Suprapubic skin (tissue), 4 donors: ENCODE results near the gene GBF1. TPM values are rescaled to one million over a fixed set of nuclear protein-coding genes. Genes with fewer than 3 reads are reported as not detected.

Experiments used
- DNase-seq, 2 donors: peaks; one replicate each; pipeline ENCODE4 v3.0.0-alpha.2; 2019; ENCODE audit warnings: low spot score in 2 of 2
- H3K27ac ChIP-seq: fragments of 200-600 bp; sonication (generic); one replicate; pipeline ENCODE4 v1.5.1; 2019
- H3K27me3 ChIP-seq: fragments of 200-600 bp; sonication (generic); one replicate; pipeline ENCODE4 v1.5.1; 2019
- H3K36me3 ChIP-seq: fragments of 200-600 bp; sonication (generic); one replicate; pipeline ENCODE4 v1.5.1; 2019
- H3K4me1 ChIP-seq: fragments of 200-600 bp; sonication (generic); one replicate; pipeline ENCODE4 v1.5.1; 2019
- H3K4me3 ChIP-seq: fragments of 200-600 bp; sonication (generic); one replicate; pipeline ENCODE4 v1.5.1; 2019; ENCODE audit warnings: mild to moderate bottlenecking
- H3K9me3 ChIP-seq: fragments of 200-600 bp; sonication (generic); one replicate; pipeline ENCODE4 v1.5.1; 2019
- EP300 ChIP-seq: sonication (generic); formaldehyde crosslinking; IDR thresholded peaks from one replicate; pipeline ENCODE4 v1.6.1; 2017; ENCODE audit warnings: antibody characterized with exemption
- POLR2A ChIP-seq, 2 donors: fragments of 450-650 bp; IDR thresholded peaks; one replicate each; pipeline ENCODE4 v1.6.1; 2017; ENCODE audit warnings: antibody characterized with exemption in 2 of 2, mild to moderate bottlenecking in 2 of 2, moderate library complexity in 2 of 2
- POLR2AphosphoS5 ChIP-seq, 3 donors: sonication (generic); formaldehyde crosslinking; IDR thresholded peaks; one replicate each; pipeline ENCODE4 v1.6.1; 2017; ENCODE audit warnings: antibody characterized with exemption in 3 of 3
- WGBS: methylation state at CpG from one replicate; pipeline ENCODE4 v1.1.5; 2018; 5-methylcytosine and 5-hydroxymethylcytosine counted together
- total RNA-seq, 4 donors: library from RNA; depleted of rRNA; stranded (reverse); fragments of >200 nt; gene quantifications; one replicate each; pipeline ENCODE4 v1.1.0, GENCODE V29; 2016
- TF ChIP-seq, protein P1 (sequence below), 2 donors: fragments of 200-600 bp in 1 of 2; fragments of 450-650 bp in 1 of 2; sonication (generic) in 1 of 2; IDR thresholded peaks; one replicate each; pipeline ENCODE4 v1.5.1; 2016 to 2019; ENCODE audit warnings: antibody characterized with exemption in 2 of 2, mild to moderate bottlenecking in 1 of 2, moderate library complexity in 1 of 2

The GBF1 gene
- total RNA-seq, 4 donors from 2014 or later = 31.0 to 56.1 (median 43.9) TPM

DNA sequence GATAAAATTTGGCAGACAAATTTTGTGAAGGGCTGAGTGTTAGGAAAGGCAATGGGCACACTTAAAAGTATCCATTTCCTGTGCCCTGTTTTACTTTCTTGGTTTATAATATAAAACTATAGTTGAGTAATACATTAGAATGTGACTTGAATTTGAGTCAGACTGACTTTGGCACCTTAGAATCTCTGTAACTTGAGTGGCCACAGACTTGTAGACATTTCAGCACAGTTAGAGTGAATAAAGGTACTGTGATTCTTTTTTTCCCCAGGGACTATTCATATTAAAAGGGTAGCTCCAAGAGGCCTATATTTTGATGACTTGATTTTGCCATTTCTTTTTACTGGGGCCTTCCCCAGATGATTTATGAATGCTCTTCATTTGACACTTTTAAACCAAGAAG, 22.4 kb downstream of the GBF1 start:
- no peak overlapping the region for H3K27ac ChIP-seq

DNA sequence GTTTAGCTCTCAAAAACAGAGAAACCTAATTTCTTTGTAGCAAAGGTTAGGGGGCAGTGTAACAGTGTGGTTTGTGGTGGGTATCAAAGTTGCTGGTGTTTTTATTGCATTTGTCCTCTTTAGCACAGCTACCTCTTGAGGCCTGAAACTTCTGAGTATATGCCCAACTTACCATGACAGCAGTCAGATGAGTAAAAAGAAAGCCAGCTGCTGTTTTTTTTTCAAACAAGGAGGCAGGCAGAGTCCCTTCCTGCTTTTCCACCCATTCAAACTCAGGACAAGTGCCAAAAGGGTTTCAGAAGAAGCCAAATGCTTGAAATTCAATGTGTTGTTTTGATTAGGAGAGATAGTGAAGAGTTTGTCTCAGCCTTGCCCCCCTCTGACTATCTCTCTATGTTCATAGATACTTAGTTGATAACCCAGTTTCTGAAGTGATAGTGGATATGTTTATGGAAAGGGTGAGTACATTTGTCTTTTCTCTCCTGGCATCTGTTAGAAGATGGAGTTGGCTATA, 23.1 kb downstream of the GBF1 start:
- no peak overlapping the region for H3K27ac ChIP-seq
- TF ChIP-seq, protein P1, sequence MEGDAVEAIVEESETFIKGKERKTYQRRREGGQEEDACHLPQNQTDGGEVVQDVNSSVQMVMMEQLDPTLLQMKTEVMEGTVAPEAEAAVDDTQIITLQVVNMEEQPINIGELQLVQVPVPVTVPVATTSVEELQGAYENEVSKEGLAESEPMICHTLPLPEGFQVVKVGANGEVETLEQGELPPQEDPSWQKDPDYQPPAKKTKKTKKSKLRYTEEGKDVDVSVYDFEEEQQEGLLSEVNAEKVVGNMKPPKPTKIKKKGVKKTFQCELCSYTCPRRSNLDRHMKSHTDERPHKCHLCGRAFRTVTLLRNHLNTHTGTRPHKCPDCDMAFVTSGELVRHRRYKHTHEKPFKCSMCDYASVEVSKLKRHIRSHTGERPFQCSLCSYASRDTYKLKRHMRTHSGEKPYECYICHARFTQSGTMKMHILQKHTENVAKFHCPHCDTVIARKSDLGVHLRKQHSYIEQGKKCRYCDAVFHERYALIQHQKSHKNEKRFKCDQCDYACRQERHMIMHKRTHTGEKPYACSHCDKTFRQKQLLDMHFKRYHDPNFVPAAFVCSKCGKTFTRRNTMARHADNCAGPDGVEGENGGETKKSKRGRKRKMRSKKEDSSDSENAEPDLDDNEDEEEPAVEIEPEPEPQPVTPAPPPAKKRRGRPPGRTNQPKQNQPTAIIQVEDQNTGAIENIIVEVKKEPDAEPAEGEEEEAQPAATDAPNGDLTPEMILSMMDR (IDR thresholded peaks at IDR 0.05) = no peak
- no peak for TF ChIP-seq POLR2AphosphoS5 (IDR thresholded peaks at IDR 0.05)
- TF ChIP-seq EP300 = no peak
- TF ChIP-seq POLR2A (IDR thresholded peaks at IDR 0.05) = no peak
- H3K9me3 ChIP-seq = no peaks in the 10 kb centered on the region
- peaks cover 3% of the 10 kb centered on the region for H3K36me3 ChIP-seq
- H3K4me1 ChIP-seq = peaks cover 20% of the 10 kb centered on the region
- H3K27me3 ChIP-seq = no peaks in the 10 kb centered on the region
- DNase-seq = no peak
- no peak overlapping the region for H3K4me3 ChIP-seq

More for the DNA sequence above, 22.4 kb downstream of the GBF1 start:
- TF ChIP-seq POLR2AphosphoS5 (IDR thresholded peaks at IDR 0.05) (no peak), POLR2A (IDR thresholded peaks at IDR 0.05) (no peak), EP300 (no peak)
- TF ChIP-seq, protein P1 (IDR thresholded peaks at IDR 0.05) = no peak
- no peaks in the 10 kb centered on the region for H3K9me3 ChIP-seq
- peaks cover 3% of the 10 kb centered on the region for H3K36me3 ChIP-seq
- no peak for DNase-seq
- no peaks in the 10 kb centered on the region for H3K27me3 ChIP-seq
- H3K4me3 ChIP-seq = no peak overlapping the region
- H3K4me1 ChIP-seq = peaks cover 20% of the 10 kb centered on the region

DNA sequence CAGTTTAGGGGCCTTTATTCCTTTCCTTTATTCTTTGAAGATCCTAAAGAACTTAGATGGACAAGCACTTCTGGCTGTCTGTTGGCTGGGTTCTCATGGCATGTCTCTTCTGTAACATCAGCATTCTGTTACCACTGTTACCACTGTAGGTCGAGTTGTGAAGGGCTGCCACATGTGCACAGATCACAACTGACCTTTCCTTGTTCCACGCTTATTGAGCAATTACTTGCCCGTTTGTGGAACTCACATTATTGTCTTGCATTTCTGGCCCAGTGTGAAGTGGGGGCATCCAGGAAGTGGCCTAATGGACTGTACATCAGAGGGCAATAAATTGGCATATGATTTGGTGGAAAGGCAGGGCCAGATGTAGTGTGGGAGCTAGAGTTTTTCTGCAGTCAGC, 23.7 kb downstream of the GBF1 start:
- H3K36me3 ChIP-seq = peaks cover 3% of the 10 kb centered on the region
- no peak for TF ChIP-seq EP300
- TF ChIP-seq, protein P1 (IDR thresholded peaks at IDR 0.05) = no peak
- TF ChIP-seq POLR2AphosphoS5 (IDR thresholded peaks at IDR 0.05) = no peak
- TF ChIP-seq POLR2A (IDR thresholded peaks at IDR 0.05) = no peak
- 42% methylated on average over 3 of the region's 3 CpGs for WGBS
- no peak overlapping the region for H3K27ac ChIP-seq
- no peak overlapping the region for H3K4me3 ChIP-seq
- H3K9me3 ChIP-seq = no peaks in the 10 kb centered on the region
- DNase-seq = no peak
- H3K4me1 ChIP-seq = peaks cover 20% of the 10 kb centered on the region
- H3K27me3 ChIP-seq = no peaks in the 10 kb centered on the region

DNA sequence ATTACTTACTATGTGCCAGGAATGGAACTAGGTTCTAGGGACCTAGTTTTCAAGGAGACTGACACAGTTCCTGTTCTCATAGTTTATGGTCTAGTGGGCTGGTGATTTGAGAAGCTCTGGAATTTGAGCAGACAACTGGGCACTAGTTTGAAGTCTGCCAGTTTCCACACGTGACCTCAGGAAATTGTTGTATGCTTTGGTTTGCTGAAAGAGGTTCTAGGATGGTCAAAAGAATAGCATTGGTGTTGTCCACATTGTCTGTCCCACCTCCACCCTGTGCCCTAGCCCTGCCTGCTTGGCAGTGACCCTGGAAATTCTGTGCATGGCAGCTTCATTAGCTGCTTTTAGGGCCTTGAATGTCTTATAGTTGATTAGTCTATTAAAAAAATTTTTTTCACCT, 28.7 kb downstream of the GBF1 start:
- Histone ChIP-seq H3K4me3 (no peak overlapping the region), H3K36me3 (peaks cover 9% of the 10 kb centered on the region), H3K27ac (no peak overlapping the region), H3K9me3 (no peaks in the 10 kb centered on the region), H3K27me3 (no peaks in the 10 kb centered on the region), H3K4me1 (peaks cover 4% of the 10 kb centered on the region)
- 63% methylated on average over 1 of the region's 1 CpG for WGBS
- no peak for TF ChIP-seq POLR2AphosphoS5 (IDR thresholded peaks at IDR 0.05)
- no peak for DNase-seq

DNA sequence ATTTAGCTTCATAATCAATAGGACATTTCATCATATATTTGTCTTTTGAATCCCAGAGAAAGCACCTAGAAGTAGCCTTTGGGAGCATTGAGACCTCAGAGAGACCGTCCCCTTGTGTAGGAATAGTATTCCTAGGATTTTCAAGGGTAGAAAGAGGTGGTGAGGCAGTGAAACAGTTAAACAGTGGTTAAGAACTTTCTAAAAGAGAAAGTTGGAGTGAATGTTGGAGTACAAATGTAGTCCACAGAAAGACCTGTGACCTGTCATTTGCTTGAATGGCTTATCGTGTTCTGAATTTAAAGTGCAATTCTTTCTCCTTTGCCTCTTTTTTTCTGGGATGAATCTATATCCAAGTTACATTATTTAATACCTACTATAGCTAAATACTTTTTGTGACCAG, 30.0 kb downstream of the GBF1 start:
- H3K27ac ChIP-seq = no peak overlapping the region
- H3K36me3 ChIP-seq = peaks cover 9% of the 10 kb centered on the region
- no peak for TF ChIP-seq POLR2AphosphoS5 (IDR thresholded peaks at IDR 0.05)
- no peak for TF ChIP-seq POLR2A (IDR thresholded peaks at IDR 0.05)
- TF ChIP-seq, protein P1 (IDR thresholded peaks at IDR 0.05) = no peak
- no peak for TF ChIP-seq EP300
- H3K27me3 ChIP-seq = no peaks in the 10 kb centered on the region
- DNase-seq = no peak
- no peak overlapping the region for H3K4me3 ChIP-seq
- H3K9me3 ChIP-seq = no peaks in the 10 kb centered on the region
- peaks cover 6% of the 10 kb centered on the region for H3K4me1 ChIP-seq
- 97% methylated on average over 2 of the region's 2 CpGs for WGBS

DNA sequence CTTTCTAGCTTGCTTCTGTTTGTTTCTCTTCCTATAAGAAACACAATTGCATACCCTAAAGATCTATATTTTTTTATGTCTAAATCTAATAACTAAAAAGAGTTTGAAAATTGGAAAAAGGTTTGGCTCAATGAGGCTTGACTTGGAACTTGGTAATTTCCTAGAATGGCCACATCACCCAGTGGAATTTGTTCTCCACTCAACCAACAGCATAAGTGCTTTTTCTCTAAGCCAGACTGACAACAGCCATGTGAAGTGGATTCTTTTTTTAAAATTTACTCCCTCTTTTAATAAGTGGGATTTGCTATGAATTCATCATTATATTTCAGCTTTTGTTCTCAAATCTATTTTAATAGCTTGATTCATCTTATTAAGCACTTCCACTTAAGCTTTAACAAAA, 33.8 kb downstream of the GBF1 start:
- H3K9me3 ChIP-seq = no peaks in the 10 kb centered on the region
- no peak for DNase-seq
- no peaks in the 10 kb centered on the region for H3K27me3 ChIP-seq
- H3K4me1 ChIP-seq = peaks cover 26% of the 10 kb centered on the region
- H3K36me3 ChIP-seq = peaks cover 9% of the 10 kb centered on the region
- TF ChIP-seq, protein P1 (IDR thresholded peaks at IDR 0.05) = no peak
- no peak for TF ChIP-seq EP300
- TF ChIP-seq POLR2A (IDR thresholded peaks at IDR 0.05) = no peak
- TF ChIP-seq POLR2AphosphoS5 (IDR thresholded peaks at IDR 0.05) = no peak
- H3K4me3 ChIP-seq = no peak overlapping the region
- no peak overlapping the region for H3K27ac ChIP-seq
